Activated CD8-positive, alpha-beta memory T cell treated with anti-CD3 and anti-CD28 coated beads, Interleukin-2, amount 50 U/mL, for 48 hours (primary cell): Measurements from ENCODE around the gene GNAI3.

Experiments
- DNase-seq: peaks from one replicate; pipeline ENCODE4 v3.0.0-alpha.2; 2020

GNAI3 gene

DNA sequence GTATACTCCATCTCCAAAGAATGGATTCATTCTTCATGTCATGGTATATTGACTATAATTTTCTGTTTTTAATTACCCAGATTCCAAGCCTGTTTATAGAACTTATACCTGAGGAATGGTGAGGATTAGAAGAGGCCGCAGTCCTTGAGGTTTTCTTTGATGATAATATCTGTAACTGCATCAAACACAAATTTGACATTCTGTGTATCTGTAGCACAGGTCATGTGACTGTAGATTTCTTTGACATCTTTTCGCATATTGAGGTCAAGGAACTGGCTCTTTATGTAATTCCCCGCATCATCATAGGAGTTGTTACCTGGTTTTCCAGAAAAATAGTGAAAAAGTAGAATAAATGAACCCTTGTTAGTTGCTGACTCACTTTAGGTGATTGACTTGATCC, 54.8 kb downstream of the GNAI3 start:
- DNase-seq: no peak

DNA sequence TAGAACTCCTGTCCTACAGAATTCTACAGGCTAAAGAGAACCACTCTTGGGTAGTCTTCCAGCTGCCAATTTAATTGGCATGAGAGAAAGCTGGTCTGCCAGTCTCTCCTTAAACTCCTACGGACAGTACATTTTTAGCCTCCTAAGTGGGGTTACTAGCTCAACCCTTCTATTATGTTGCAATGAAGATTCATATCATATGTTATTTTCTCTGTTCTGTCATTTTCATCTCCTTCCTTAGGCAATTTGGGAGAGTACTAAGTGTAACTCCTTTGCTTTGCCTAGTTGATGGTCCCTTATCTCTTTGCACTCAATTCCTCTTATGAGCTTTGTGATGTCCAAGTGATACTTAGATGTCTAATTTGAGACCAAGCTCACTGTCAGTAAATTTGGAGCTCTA, 57.0 kb downstream of the GNAI3 start:
- DNase-seq: no peak

DNA sequence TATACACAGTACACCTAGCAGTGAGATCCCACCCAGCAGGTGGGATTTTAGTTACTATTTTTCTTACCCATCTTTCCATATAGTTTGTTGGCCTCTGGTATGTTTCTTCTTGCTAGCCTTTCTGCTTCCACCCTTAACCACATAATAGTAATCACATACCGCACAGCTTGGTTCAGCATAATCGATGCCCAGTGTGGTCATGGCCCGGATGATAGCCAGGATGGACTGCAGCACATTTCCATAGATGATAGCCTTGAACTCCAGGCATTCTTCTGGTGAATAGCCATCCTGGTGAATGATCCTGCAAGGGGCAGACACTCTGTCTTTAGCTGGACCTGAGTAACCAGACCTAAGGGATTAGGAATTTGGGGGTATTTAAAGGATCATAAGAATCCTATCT, 61.5 kb downstream of the GNAI3 start:
- no peak for DNase-seq

DNA sequence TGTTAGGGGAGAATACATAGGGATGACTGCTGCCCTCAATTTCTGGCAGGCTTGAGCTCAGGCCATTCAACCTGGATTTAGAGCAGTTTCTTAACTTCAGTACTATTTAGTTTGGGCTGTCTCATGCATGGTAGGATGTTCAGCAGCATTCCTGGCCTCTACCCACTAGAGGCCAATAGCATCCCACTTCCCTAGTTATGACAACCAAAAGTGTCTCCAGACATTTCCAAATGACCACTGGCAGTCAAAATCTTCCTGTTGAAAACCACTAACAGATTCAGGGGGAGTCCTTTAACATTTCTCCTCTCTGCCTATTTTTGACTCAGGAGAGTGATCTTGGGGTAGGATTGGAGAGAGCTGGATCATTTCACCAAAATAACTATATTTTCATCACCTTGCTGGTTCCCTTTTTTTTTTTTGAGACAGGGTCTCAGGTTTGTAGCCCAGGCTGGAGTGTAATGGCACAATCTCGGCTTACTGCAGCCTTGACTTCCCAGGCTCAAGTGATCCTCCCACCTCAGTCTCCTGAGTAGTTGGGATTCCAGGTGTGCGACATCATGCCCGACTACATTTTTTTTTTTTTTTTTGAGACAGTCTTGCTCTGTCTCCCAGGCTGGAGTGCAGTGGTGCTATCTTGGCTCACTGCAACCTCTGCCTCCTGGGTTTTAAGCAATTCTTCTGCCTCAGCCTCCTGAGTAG, 62.3 kb downstream of the GNAI3 start:
- no peak for DNase-seq

DNA sequence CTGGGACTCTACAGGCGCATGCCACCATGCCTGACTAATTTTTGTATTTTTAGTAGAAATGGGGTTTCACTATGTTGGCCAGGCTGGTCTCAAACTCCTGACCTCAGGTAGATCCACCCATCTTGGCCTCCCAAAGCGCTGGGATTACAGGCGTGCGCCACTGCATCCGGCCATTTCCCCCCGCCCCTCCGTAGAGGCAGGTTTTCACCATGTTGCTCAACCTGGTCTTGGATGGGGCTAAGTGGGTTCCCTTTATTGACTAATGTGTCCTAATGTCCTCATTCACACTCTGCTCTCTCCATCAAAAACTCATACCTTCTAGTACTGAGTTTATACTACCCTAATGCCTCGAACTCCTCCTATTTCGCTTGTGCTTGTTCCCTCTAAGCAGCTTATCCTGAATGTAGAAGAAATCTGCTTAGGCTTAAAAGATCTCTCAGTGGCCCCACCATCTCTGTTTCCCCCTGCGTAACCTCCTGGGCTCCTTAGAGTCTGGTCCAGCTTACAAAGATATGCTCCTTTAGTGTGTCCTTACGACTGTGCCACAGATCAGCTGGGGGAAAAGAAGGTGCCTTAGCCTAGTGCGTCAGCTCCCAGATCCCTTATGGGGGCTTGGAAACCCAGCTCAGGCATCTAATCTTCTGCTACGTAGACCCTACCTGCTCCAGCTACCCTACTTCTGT, 63.0 kb downstream of the GNAI3 start:
- DNase-seq: no peak

DNA sequence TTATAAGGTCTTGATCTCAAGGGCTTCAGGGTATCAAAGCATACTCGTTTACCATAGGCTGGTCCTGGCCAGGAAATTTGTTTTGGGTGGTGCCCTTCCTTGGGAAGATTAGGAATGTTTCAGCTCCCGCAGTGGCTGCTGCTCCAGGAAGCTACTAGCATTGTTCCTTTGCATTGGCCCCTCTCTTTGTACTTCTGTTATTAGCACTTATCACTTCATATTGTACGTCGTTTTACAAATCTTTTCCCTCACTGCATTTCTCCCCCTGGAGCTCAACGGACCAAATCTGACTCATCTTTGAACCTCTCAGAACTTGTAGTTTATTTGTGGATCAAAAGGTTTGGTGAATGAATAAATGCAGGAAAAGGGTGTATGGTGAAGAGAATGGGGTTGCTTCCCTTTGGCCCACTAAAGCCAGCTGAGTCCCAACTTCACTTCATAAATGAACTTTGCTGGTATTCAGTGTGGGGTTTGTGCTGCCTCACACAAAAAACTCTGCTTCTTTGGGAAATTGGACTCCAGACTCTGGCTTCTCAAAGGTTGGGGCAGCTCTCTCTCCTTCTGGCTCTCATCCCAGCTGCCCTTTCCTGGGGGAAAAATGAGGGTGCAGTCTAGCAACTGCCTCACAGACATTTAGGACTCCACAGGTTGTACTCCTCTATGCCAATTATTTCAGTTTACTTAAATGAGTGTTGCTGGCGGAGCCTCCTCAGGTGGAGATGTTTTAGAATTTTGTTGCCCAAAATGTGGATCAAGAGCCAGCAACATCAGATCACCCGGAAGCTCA, 65.1 kb downstream of the GNAI3 start:
- DNase-seq: no peak

DNA sequence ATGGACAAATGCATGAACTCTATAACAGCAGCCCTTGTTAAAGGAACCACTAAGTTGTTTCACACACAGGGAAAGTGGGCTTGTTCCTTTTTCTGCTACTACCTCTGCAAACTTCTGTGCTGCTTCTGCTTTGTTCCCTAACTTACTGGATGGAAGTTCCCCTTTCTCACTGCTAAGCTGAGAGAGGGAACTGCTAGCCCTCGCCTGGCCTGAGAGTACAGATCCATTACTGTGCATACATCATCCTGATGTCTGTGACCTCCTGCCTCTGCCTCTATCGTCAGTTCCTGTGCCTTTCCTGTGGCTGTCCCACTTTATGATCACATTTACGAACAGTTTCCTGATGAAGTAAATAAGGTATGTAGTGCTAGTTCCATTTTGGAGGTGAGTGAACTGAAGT, 67.5 kb downstream of the GNAI3 start:
- no peak for DNase-seq

DNA sequence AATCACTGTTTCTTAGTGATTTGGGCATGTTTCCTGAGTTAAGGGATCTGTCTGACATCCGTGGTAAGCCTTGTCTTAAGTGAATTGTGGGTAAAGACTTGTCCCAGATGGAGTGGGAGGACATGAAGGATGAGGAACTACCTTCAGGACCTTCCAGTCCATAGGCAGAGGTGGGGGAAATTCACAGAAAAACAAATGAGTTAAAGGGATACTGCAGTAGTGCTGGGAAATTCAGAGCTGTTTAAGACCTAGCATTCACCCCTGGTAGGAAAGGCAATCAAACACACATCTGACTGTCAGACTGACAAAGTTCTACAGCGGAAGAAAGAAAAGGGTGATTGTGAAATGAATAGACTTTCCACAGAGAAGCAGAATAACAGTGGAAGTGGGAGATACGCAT, 68.0 kb downstream of the GNAI3 start:
- DNase-seq: no peak

DNA sequence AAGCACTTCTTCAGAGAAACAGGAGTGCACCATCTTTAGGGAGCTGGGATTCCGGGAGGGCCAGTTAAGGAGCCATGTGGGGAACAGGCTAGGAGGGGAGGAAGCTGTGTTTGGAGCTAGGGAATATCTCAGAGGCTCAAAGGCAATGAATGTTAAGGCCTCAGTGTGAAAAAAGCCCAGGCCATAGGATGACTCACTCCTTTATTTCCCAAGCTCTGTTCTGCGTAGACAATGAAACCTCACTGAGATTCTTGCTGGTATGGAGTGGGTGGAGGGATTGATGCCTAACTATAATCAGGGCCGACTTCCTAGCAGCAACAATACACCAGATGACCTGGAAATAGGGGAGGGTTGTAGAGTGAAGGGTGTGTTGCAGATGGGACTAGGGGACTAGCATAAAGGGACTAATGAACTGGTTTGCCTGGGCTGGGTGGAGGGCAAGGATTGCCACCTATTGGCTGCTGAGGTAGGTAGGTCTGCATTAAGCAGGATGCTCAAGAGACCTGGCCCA, 68.9 kb downstream of the GNAI3 start:
- no peak for DNase-seq

DNA sequence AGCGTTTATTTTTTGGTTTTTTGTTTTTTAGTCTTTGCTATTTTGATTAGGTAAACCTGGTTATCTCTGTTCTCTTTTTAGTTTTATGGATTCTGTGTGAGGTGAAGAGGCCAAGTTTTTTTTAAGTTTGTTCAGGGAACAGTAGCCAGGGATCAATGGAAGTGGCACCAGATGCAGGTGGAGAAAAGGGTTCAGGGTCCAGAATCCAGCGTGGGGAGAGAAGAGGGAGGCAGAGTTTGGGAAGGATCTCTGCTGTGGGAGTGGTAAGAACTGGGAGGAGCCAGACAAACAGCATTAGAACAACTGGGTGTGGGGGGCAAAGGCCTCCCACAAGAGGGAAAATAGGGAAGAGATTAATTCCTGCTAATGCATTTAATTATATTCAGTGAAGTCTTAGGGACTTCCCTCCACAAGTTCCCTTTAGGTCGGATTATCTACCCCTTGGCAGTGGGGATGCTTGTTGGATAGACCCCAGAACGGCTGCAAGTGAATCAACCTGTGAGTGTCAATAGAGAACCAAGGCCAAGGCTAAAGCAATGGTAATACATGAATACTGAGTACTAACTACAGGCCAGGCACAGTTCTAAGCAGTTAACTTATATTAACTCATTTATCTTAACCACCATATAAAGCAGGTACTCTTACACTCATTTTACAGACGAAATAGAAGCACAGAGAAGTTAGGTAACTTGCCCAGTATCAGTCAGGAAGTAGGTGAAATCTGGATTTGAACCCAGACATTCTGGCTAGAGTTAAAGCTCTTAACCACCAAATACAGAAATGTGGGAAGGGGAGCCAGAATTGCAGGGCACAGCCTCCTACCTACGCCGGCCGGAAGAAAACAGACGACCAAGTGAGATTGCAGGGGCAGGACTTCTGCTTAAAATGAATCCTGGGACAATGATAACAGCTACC, 70.5 kb downstream of the GNAI3 start:
- DNase-seq: no peak

DNA sequence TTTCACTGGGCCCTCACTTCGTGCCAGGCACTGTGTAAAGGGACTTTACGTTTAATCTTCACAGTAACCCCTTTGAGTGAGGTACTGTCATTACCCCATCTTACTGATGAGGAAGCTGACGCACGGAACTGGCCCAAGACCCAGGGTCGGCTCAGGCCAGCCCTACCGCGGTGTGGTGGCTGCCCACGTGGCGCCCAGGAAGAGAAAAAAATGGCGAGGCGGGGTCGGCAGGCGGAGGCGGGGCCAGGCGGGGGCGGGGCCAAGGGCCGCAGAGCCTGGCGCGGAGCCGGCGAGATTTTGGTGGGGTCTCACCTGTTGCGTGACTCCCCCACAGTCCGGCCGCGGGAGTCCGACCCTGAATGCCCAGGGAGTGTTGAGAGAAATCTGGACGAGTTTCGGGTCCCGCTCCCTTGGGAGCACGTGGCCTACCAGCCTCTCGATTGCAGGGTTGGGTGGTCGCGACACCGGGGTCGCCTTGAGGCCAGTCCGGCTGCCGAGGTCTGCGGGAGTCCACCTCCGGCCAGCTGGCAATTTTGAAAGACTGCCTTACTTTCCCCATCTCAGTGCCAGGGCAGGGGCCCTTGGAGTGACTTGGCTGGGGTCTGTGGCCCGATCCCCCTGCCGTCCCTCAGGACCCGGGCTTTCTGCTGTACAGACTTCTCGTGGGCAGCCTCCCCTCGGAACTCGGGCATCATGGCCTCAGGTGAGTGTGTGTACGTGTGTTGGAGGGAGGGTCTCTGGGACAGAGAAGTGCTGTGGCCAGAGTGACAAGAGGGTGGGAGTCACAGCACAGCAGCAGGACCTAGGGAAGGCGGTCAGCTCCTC, 71.4 kb downstream of the GNAI3 start, which contains the start of the genes AMPD2 and GNAT2:
AMPD2 (plus strand) TSS at position 262 of the 825 bp plus-strand sequence. CDS start 1,339 bp downstream, outside the sequence.
GNAT2 (minus strand) TSS at position 41 of the 825 bp plus-strand sequence. CDS start 6,746 bp downstream, outside the sequence.
- DNase-seq: peak; percentile 90

DNA sequence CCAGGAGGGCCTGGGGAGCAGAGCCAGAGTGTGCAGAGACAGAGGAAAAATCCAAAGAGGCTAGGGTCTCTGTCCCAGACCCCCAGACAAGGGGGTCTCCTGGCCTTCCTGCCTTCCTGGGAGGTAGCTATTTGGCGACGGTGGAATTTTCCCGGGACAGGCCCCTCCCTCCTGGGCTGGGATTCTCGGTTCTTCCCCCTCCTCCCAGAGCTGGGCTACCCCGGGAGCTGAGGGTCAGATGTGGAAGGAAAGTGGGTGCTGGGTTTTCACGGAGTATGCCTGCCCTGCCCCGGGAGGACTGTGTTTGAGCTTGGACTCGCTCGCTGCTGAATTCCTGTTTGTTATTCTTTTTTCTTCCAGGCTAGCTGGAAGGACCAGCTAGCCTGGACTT, 72.0 kb downstream of the GNAI3 start:
- DNase-seq: peak; percentile 68

DNA sequence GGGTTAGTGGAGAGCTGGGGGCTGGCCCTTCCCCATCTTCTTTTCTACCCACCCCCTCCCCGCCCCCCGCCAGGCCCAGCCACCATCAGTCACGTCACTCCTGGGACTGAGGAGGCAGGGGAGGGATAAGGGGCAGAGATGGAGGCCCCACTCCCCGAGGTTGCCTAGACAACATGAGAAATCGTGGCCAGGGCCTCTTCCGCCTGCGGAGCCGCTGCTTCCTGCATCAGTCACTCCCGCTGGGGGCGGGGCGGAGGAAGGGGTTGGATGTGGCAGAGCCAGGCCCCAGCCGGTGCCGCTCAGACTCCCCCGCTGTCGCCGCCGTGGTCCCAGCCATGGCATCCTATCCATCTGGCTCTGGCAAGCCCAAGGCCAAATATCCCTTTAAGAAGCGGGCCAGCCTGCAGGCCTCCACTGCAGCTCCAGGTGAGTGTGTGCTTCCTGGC, 72.4 kb downstream of the GNAI3 start:
- DNase-seq: peak; percentile 97

DNA sequence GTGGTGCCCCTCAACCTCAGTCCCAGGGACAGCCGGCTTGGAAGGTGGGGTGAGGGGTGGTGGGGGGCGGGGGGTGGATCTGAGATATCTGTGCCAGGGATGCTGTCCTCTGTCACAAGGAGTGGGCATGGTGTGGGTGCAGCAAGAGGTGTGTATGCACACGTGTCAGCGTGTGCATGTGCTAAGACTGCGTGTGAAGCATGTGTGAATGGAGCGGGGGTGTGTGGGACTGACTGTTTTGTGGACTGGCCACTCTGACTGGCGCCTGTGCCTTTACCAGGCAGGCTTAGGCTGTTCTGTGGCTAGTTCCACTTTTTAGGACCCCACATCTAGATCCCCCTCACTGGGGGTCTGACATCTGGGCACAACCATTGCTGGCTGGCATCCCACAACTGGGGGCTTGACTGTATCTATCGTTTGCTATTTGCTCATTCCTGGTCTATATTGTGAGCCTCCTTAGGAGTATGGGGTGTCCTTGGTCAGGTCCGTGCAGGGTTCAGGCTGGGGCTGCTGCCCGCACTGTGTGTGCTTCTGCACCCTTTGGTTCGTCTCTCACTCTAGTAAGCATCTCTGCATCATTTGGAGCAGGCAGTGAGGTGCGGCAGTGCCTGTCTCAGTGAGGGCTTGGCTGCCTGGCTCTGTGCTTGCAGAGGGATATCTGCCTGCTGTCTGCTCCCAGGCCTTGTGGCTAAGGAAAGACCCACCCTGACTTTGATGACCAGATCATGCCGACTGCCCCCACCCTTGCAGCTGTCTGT, 73.1 kb downstream of the GNAI3 start:
- DNase-seq: peak; percentile 56

DNA sequence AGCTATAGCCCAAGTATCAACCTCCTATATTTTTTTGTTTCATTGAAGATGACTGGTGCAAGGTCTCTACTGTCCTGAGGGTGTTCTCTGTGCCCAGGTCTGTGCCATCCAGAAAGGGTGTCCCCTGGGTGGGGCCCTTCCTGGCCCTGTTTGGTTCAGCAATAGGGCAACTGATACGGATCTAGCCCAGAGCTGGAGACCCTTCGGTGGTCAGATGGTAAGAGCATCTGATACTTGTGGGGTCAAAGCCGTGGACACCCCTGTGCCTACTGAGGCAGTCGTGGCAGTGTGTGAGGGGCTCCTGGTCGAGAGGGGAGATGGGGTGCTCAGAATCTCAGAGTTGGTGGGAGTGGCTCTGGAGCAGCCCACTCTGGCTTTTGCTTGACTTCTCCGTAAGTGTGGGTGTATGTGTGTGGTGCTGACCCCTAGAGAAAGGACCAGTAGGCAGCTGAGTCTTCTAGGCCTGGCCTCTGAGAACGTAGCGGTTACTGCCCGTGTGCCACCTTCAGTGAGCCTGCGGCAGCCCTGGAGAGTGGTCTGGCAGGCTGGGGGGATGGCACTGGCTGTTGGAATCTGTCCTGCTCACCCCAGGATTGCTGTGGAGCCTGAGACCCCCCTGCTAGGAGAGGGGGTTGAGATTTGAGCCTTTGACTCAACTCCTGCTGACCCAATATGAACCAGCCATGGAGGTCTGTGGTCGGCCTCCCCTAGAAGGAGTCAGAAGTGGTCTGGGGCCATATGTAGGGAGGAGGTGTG, 73.9 kb downstream of the GNAI3 start:
- peak; percentile 50 for DNase-seq

DNA sequence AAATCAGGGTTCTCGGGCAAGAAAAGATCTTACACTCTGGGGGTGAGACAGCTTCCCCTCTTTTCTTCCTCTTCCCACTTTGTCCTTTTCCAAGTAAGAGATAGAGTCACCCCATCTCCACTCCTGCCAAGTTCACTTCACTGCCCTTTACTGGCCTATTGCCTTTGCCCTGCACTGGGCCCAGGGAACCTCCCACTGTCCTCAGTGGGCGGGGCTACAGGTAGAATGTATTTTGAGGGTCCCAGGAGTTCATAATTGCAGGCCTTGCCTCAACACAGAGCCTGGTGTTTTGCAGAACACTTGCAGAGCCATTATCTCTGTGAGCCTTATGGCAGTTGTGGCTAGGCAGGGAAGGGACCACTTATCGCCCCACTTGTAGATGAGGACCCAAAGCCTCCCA, 74.5 kb downstream of the GNAI3 start:
- DNase-seq: peak; percentile 52

DNA sequence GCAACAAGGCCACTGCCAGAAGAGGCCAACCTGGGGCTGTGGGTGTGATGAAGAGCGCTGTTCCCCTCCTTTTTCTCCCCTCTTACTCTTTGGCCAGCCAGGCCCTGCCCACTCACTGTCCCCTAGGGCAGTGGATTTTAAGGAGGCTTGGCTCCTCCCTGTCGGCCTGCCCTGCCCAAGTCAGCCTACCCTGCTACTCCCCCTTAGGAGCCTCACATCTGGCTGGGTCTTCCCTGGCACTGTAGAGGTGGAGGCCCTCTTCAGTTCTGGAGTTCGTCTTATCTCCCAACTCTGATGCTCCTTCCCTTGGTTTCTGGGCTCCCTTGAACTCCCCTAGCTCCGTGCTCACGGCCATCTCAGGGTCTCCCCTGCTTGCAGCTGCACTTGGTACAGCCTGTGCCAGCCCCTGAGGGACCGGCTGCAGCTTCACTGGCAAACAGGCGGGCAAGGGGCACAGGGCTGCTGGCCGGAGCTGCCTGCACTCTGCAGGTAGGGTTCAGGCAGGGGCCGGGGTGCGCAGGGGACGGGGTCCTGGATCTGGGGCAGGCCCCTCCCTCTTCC, 75.3 kb downstream of the GNAI3 start:
- peak; percentile 53 for DNase-seq

DNA sequence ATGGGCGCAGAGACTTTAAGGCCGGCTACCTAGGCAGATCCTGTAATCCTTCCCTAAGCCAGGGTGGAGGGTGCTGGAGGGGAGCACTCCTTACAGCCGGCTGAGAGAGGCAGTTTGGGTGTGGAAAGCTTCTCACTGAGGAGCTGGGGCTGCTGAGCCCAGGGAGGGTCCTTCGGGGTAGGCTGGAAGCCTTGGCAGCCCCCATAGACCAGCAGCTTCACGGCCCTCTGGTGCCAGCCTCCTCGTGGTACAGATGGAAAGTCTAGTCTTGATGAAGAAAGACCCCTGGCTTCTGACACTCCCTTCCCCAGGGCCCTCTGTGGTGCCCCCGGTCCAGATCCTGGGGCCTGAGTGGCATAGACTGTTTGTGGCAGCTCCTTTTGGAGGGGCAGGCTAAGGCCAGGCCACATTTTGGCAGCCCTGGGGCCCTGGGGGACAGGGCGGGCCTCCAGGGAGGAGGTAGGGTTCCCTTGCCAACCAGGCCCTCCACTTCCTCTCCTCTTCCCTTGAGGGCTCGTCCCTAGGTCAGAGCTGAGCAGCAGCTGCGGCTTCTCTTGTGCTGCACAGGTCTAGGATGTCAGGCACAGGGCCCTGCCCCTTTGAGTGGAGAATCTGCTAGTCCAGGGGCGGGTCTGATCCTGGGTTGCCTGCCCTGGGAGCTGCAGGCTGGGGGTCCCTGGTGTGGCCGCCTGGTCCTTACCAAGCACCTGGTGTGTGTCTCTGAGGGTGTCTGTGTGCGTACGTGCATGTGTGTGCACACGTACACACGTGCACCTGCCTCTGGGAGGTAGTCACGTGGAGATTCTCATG, 76.0 kb downstream of the GNAI3 start:
- peak; percentile 52 for DNase-seq

DNA sequence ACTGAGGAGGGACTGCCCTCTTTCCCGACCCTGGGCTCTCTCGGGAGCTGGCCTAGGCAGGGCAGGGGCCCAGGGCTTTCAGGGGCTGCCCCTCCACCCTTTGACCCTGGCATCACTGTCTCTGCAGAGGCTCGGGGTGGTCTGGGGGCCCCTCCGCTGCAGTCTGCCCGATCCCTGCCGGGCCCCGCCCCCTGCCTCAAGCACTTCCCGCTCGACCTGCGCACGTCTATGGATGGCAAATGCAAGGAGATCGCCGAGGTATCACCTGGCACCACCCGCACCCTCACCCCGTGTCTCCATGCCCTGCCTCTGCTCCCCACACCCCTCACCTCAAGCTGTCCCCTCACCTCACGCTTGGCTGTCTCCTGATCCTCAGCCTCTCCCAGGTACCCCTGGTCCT, 76.8 kb downstream of the GNAI3 start:
- DNase-seq: no peak
